ENCODE results near the gene NANOS3. TPM values are rescaled to one million over a fixed set of nuclear protein-coding genes. Genes with fewer than 3 reads are reported as not detected.

NANOS3 gene
- total and polyA plus RNA-seq, 9 of the 15 experiments (the other 6 are each of a cell fraction or from before 2014, with no cell fraction given), result not detected

- TF ChIP-seq MBD1 (CRISPR knock-in tag; IDR thresholded peaks at IDR 0.05) (no peak), STAT5A (IDR thresholded peaks at IDR 0.05; ENCODE audit: borderline replicate concordance, low read length) (no peak), WHSC1 (IDR thresholded peaks at IDR 0.05; ENCODE audit: low read length) (no peak), CEBPB (tag; IDR thresholded peaks at IDR 0.05) (no peak), SMAD1 (IDR thresholded peaks at IDR 0.05; ENCODE audit: low read depth, low read length, partially characterized antibody) (no peak), ARID4B (CRISPR knock-in tag; IDR thresholded peaks at IDR 0.05) (no peak; the same call in 1 of the 2 replicates), SNIP1 (IDR thresholded peaks at IDR 0.05; ENCODE audit: low read depth) (no peak), NFE2 (IDR thresholded peaks at IDR 0.05; ENCODE audit: low read depth) (no peak), MAX (CRISPR knock-in tag; IDR thresholded peaks at IDR 0.05) (no peak; the same call in 1 of the 2 replicates), ZNF217 (CRISPR knock-in tag; IDR thresholded peaks at IDR 0.05) (no peak), THRB (CRISPR knock-in tag; conservative IDR thresholded peaks at IDR 0.05) (no peak), ZNF584 (CRISPR knock-in tag; IDR thresholded peaks at IDR 0.05; ENCODE audit: low read depth) (no peak), PTBP1 (IDR thresholded peaks at IDR 0.05; ENCODE audit: low read depth, low read length) (no peak), ILF3 (IDR thresholded peaks at IDR 0.05; ENCODE audit: borderline replicate concordance) (no peak; the same call in 1 of the 2 replicates), ZNF175 (CRISPR knock-in tag; IDR thresholded peaks at IDR 0.05; ENCODE audit: low read depth) (0 out of 2 replicates have a peak, but pooled peaks have one; percentile 29), TRIM28 (IDR thresholded peaks at IDR 0.05) (no peak)
Observed at GRCh38 chr19:13842291-13843103, 34.4 kb upstream of the NANOS3 start (continued).
